ENCODE results near the gene RAB4A.
"Not testable (repeated sequence)": the region's sequence is repeated elsewhere in the genome, so short reads cannot be mapped to it uniquely, and the experiment has no call there.

Gene RAB4A

DNA sequence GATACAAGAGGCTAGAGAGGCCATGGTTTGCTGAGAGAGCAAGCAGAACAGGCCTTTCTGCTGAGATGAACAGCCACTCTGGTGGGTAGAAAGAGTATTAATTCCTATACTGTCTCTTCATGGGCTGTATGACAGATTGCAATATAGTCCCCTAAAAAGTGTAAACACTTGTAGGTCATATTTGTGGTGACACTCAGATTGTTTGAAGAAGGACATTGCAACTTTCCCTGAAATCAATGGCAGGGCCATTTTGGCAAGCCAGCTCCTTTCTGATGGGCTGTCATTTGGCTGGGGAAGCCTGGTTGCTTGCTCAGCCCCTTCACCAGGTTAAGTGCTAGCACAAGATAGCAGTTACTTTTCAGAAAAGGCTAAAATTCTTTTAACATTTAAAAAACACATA, 27.5 kb downstream of the RAB4A start:
- DNase-seq (ENCODE audit: low read depth), result no peak

DNA sequence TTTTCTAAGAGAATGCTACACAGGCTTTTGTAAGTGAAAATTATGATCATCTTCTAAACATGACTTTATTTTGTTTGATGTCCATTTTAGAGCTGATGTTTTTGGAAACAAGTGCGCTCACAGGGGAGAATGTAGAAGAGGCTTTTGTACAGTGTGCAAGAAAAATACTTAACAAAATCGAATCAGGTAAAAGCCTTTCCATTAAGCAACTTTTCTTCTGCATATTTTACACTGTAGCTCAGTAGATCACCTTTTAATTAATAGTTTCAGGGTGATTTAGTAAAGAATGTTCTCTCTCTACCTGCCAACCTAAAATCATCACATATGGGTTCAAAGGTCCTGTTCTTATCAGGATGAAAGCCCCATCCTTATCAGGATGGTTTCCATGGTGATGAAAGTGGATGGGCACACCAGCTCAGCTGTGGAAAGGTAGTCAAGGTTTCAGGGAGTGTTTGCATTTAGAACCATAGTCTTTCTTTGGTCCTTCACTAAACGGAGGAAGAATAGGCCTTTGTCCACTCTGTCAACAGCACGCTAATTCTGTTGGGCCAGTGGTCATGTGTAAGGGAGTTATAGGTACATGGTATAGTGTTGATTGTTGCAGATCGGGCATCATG, 28.1 kb downstream of the RAB4A start:
- no peak for DNase-seq (ENCODE audit: low read depth)

DNA sequence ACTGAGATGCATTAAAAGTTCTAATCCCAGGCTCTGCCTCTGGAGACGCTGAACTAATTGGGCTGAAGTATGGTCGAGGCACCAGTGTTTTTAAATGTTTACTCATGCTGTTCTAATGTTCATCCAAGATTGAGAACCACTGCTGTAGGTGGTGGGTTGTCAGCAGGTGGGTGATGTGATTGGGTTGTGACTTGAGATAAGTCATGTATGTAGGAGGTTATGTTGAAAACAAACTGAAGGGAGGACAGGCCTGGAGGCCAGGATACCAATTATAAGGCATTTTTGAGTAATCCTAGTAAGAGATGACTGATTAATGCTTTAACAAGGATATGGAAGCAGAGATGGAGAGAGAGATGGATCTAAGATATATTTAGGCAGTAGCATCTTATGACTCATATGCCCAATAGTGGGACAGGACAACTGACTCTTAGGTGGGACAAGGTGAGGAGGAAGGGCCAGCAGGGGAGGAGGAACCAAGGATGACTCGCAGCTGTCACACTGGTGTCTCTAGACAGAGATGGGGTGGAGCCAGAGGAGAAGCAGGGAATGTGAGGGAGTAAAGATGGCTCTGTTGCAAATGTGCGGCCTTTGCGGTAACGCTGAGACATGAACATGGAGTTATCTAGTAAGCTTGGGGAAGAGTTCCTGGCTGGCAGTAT, 29.3 kb downstream of the RAB4A start:
- no peak for DNase-seq (ENCODE audit: low read depth)

DNA sequence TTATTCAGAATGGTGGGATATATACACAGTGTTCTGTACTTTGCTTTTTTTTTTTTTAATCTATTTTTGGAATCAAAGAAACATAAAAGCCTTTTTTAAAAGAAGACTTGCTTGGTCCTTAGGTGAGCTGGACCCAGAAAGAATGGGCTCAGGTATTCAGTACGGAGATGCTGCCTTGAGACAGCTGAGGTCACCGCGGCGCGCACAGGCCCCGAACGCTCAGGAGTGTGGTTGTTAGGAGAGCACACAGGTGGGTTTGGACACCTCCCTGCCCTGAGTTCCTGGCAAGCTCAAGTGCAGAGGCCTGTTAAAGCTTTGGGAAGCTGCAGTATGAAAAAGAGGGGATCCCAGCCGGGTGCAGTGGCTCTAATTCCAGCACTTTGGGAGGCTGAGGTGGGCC, 31.8 kb downstream of the RAB4A start:
- DNase-seq (ENCODE audit: low read depth), result no peak

DNA sequence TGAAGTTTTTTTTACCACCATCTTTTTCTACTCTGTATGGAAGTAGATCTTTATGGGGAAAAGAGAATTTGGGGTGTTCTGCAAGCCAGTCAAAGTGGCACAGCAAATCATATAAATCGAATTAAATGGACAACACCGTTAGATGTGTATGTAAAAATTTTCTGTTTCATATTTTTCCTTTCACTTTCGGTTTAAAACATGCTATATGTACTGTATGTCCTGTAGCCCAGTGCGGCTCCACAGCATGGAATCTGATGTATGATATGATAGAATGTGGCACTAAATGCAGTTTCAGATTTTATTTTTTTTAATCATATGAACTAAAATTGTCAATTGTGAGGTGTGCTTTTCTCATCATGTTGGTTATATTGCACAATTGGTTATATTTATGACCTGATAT, 32.9 kb downstream of the RAB4A start:
- no peak for DNase-seq (ENCODE audit: low read depth)

DNA sequence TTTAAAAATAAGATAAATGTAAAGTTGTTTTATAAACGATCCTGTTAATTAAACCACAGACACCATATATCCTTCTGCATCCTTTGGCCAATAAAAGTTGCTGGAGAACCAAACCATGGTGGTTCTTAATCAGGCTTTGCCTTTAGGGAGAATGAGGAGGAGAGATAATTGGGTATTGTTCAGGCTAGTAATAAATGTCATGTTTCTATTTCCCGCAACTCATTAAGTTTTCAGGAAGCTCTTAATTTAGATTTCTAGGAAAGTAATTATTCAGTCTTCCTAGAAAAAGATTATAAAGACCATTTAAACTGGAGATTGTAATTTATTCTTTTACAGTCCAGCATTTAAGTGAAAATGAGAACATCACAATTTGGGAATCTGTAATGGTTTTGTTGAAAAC, 34.5 kb downstream of the RAB4A start:
- DNase-seq (ENCODE audit: low read depth), result no peak

DNA sequence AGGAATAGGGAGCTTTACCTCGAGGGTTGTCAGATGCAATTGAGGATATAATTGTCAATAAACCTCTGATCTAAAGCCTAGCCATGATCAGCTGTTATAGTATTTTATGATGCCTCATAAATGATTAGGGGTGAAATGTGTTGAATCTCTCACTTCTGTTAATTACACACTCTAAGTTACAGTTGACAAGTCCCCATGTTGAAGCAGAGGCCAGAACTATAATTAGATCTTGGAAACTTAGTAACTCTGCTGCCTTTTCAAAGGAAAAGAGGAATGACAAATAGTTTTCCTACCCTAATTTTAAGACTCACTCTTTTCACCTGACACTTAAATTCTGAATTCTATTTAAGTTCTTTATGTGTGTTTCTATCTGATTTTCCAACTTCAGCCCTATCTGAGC, 38.2 kb downstream of the RAB4A start:
- no peak for DNase-seq (ENCODE audit: low read depth)

DNA sequence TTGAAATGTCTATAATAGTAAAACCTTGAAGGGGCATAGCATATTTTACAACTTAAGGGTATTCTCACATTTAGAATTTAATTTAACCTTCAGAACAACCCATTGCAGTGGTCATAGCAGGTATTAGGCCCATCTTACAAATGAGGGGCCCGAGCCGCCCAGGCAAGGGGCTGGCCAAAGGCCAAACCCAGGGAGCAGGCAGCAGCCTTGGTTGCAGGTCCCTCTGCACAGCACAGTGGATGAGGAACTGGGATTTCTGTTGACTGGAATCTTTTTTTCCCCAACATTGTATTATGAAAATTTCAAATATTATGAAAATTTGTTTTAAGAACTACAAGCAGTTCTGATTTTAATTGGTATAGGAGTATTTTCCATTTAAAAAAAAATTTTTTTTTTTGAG, 38.8 kb downstream of the RAB4A start:
- DNase-seq (ENCODE audit: low read depth), result no peak

DNA sequence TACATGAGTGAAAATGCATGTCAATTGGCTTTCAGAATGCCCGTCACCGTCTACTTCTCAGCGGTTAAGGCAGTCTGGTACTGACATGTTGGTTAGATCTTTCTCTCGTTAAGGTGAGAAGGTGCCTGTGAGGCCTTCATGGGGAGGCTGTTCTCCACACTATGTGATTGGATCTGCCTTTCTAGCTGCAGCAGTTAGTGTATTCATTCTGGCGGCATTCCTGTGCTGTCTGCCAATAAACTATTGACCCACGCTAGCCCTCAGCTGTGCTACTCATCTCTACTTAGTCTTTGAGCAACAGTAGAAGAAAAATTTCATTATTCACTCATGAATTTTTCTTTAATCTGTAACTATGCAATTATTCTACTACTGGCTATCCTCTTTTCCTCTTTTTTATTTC, 39.9 kb downstream of the RAB4A start:
- DNase-seq (ENCODE audit: low read depth), result no peak

DNA sequence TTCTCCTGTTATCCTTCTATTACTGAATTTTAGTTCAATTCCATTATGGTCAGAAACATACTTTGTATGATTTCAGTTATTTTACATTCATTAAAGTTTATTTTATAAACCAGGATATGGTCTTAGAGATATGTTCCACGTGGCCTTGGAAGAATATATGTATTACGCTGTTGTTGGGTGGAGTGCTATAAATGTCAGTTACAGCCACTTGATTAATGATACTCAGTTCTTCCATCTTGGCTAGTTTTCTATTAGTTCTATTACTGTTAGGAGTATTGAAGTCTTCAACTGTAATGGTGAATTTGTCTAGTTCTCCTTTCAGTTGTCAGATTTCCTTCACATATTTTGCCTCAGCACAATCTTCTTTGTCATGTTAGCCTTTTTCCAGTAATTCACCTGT, 45.3 kb downstream of the RAB4A start:
- DNase-seq (ENCODE audit: low read depth), result no peak

DNA sequence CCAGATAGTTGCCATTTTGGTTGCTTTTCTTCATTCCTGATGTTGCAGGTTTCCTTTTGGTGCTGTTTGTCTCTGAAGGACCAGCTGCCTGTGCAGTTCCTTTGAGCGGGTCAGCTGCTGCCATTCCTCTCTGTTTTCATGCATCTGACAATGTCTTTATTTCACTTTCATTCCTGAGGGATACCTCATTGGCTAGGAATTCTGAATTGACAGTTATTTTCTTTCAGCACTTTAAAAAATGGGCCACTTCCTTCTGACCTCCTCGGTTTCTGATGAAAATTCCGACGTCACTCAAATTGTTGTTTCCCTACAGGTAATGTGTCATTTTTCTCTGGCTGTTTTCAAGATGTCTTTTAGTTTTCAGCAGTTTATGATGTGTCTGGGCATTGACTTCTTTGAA, 47.1 kb downstream of the RAB4A start:
- DNase-seq (ENCODE audit: low read depth), result peak; percentile 19

DNA sequence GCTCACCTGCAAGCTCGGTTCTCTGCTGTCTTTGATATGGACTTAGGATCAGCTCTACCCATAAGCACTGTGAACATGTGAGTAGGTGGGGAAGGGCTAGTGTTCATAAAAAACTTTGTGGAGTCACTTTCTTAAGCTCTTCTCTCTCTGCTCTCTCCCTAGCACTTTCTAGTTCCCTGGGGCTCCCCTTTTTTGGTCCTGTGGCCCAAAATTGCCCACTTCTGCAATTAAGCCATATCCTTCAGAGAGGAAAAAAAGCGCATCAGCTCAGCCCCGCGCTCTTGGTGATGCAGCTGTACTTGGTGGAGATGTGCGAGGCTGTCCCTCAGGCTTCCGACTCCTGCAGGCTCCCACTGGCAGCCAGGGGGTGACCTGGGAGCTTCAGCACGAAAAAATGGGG, 48.6 kb downstream of the RAB4A start:
- no peak for DNase-seq (ENCODE audit: low read depth)

DNA sequence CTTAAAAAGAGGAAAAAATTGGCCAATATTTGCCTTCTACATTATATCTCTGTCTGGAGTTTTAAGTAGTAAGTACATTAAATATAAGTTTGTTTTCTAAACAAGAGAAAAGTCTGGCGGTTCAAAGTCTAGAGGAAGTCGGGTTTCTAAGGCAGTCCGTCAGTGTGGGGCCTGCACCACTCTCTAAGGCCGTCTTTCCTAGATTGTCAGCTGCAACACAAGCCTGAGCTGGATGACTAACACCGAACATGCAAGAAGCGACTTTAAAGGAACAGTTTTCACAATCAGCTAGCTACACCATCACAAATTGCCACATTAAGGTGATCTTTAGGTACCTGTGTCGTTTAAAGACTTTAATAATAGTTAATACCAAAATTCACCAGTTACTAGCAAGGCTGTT, 52.3 kb downstream of the RAB4A start:
- DNase-seq (ENCODE audit: low read depth), result no peak

DNA sequence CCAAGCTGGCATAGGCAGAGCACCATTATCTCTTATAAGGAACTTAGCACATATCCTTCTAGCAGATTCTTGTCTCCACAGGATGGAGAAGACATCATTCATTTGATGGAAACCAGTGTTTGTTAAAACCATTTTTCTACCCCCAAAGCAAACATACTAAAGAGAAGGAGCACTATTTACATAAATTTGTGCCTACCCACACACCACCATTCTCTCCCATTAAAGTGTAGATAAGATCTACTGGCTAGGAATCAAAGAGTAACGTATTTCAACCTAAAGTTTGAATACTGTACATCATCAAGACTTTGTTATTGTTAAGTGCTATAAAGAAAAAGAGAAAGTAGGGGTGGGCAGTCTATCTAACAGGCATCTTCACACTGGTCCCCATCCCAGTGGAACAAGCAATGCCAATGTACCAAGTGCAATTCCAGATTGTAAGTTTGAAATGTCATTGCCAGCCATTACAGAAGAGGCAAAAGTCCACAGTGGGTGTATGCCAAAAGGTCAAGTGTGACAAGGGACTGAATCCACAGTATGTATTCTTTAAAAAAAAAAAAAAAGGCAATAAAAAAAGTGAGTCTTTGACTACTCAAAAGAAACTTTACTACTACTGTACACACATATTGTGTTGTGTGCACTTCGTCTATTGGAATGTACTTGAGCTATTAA, 53.1 kb downstream of the RAB4A start:
- DNase-seq (ENCODE audit: low read depth), result no peak

DNA sequence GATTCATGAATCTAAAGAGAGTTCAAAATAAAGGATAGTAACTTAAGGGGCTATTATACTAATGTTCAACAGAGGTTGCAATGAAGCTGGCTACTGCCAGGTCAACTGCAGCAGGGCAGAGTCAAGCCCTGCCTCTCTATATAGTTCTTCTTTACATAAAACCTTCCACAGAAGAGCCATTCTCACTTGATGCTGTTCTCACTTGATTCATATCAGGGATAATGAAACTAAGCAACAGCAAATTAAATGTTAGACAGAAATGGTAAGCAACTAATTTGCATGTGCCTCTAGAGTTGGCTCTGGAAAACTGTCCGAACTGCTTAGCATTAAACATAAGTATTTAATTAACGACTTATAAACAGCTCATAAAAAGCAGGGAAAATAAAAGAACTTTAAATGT, 54.5 kb downstream of the RAB4A start:
- no peak for DNase-seq (ENCODE audit: low read depth)

DNA sequence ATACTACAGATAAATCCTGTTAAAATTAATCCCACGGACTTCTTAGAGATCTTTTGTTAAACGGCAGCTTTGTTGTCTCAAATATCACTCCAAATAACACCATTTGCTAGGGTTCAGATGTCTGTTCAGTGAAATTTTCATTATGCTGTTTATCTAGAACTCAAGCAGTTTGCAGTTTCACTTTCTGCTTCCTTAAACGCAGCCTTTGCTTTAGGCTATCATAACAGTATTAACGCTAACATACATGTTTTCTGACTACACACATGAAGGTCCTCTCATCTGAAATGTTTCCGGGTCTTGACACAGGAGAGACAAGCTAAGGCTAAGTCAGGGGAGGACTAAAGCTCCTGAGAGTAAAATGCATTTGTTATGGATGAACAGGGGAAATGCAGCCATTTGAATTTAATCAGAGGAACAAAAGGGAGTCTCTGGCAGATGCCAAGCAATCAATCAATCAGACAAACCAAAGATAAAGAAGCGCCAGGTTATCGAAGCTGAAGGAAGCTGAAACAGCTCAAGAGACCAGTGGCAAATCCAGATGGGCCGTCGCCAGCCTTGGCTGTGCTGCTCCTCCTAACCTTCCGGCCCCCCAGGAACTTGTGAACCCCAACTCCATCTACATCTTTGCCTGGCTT, 55.1 kb downstream of the RAB4A start:
- DNase-seq (ENCODE audit: low read depth), result no peak

DNA sequence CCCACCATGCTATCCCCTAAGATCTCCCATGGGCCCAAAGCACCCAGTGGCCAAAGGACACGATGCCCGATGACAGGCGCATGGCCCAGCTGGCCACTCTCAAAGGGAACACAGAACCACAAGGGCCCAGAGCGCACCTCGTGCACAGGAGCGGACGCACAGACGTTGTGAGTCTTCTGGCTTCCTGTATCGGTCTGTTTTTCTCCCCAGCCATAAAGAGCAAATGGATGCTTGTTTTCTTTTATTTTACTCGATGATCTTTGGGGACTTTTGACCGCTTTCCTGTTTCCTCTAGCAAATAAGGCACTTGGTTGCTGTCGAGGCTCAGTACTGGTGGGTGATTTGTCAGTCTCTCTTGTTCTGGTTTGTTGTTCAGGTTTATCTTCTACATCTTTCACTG, 55.7 kb downstream of the RAB4A start:
- no peak for DNase-seq (ENCODE audit: low read depth)

DNA sequence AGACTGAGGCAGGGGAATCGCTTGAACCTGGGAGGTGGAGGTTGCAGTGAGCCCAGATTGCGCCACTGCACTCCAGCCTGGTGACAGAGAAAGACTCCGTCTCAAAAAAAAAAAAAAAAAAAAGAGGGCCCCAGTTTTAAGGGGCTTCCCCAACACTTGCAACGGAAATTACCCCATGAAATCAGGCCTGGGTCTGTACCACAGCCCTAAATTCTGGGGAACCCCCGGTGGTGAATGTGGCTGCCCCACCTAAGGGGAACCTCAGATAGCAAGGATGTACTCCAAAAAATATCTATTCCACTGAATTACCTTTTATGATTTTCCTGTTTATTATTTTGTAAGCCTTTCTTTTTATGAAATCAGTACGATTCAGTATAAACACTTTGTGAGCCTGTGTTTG, 56.9 kb downstream of the RAB4A start:
- not testable (repeated sequence) for DNase-seq (ENCODE audit: low read depth)

DNA sequence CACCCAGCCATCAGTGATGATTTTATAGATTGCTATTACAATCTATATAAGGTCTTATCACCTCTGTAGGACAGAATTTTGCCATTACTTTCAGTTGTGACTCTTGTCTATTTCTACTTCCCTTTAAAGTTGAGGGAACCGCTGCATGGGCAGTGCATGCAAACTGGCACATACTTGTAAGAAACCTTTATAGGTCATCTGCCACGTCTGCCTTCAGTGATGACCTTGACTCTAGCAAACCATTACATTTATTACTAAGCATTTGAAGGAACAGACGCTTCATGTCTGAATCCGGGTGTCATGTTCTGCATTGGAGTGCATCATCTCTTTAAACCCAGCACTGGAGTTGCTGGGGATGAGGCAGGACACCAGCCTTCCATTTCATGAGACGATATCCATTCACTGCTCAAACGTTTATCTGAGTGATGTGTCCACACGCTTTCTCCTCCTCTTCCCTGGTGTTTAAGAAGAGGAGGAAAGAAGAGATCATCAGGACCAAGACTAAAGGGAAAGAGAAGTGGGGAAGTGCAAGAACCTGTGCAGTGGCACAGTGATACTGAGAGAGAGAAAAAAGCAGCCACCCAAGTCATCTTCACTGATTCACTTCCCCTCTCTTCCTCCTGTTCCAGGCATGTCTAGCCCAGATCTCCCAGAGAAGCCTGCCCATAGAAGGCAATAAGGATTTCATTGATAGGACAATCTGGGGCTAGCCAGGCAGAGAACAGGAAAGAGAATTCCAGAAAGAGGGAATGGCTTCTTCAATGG, 57.9 kb downstream of the RAB4A start:
- DNase-seq (ENCODE audit: low read depth), result no peak

DNA sequence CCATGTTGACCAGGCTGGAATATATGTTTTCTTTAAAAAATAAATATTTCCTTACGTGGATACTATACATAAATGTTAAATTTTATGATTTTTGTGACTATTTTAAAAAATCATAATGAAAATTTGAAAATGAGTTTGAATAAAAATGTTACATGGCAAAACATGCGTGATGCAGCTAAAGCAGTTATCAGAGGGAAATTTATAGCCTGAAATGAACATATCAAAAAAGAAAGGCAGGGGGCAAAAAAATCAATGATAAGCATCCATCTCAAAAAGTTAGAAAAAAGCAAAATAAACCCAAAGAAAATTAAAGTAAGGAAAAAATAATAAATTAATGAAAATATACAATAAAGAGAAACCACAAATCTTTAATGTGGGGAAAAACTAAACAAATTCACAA, 63.4 kb downstream of the RAB4A start:
- no peak for DNase-seq (ENCODE audit: low read depth)

DNA sequence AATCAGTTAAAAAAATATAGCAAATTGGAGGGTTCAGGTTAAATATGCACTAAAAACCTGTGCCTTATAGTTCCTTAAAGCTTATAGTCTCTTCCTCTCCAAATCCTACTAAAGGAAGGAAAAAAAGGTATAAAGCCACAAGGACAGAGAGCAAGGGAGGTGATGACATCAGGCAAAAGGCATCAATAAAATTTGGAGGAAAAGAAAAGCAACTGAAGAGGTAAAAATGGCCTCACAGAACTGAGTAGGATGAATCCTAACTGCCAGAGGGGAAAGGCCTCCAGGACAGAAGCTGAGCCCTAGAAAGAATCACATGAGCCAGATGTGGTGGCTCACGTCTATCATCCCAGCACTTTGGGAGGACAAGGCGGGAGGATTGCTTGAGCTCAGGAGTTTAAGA, 63.8 kb downstream of the RAB4A start:
- peak; percentile 5 for DNase-seq (ENCODE audit: low read depth)

DNA sequence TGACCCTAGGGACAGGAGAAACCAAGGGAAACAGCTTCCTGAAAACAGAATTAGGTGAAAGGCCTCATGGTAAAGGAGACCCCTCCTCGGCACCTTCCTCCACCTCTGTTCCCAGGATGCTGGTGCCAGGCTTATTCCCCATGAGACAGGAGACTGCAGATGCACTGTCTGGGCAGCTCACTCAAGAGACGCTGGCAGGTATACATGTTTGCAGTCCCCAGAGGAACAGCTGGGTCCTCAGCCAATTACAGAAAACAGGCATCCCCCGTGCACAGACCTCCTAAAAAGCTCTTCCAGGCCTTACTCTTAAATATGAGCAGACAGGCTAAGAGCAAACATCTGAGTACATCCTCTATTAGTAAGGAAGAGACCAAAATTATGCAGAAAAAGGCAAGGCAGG, 65.4 kb downstream of the RAB4A start:
- DNase-seq (ENCODE audit: low read depth), result no peak

DNA sequence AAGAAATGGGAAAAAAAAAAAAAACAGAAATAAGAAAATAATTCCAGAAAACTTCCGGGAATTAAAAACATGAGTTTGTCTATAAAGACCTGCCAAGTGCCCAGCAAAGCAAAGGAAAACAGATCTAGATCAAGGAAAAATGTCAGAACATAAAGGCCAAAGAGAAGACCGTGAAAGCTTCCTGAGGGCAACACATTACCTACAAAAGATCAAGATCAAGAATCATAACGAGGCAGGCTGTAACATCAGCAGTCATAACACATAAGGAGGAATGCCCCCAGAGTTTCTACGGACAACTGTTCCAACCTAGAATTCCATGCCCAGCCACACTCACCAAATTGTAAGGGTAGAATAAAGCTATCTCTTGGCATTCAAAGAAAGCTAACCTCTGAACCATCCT, 68.2 kb downstream of the RAB4A start:
- DNase-seq (ENCODE audit: low read depth), result no peak

Data from ELR (cell line).